K562 (cell line): ENCODE measurements around the gene HEXD. TPM values are rescaled to one million over a fixed set of nuclear protein-coding genes. Genes with fewer than 3 reads are reported as not detected.
A peak's percentile ranks its signal among the peaks of the same experiment; 100 is the strongest.

Experiments used
- CREM ChIP-seq: IDR thresholded peaks from 2 replicates; pipeline ENCODE4 v1.6.1; 2014; ENCODE audit warnings: antibody characterized with exemption, low read depth
- IFI16 ChIP-seq: fragments of 250-450 bp; sonication (Bioruptor Pico); IDR thresholded peaks from 2 replicates; pipeline ENCODE4 v2.1.2; 2022; ENCODE audit warnings: mild to moderate bottlenecking, inconsistent platforms
- NFYB ChIP-seq: IDR thresholded peaks from 2 replicates; pipeline ENCODE4 v1.6.1; 2011; ENCODE audit warnings: mild to moderate bottlenecking, moderate library complexity; ENCODE audit not compliant: insufficient read length; ENCODE audit errors: extremely low read depth
- PHF21A ChIP-seq: fragments of 450-650 bp; IDR thresholded peaks from 2 replicates; pipeline ENCODE4 v1.6.1; 2017; ENCODE audit warnings: low read depth, borderline replicate concordance
- STAT5A ChIP-seq: IDR thresholded peaks from 2 replicates; pipeline ENCODE4 v1.6.1; 2012; ENCODE audit warnings: low read length, inconsistent platforms, borderline replicate concordance
- ZC3H4 ChIP-seq: sonication (generic); formaldehyde crosslinking; IDR thresholded peaks from 2 replicates; pipeline ENCODE4 v1.9.0; 2021; ENCODE audit warnings: missing genetic modification reagents, borderline replicate concordance
- polyA plus RNA-seq, 8 experiments: library from polyadenylated mRNA; depleted of rRNA in 4 of 8; stranded (reverse) in 5 of 8; unstranded in 3 of 8; fragments of >200 nt; fragmentation: Nextera tagmentation in 2 of 8; fragmentation: Illumina TruSeq in 1 of 8; extraction: Ambion mirVana in 2 of 8; extraction: Trizol in 1 of 8; gene quantifications; 2 replicates each; pipeline versions ENCODE4 v1.2.1 to v1.2.3, GENCODE V29; 2011 to 2014; ENCODE audit warnings: inconsistent platforms in 1 of 8, missing spikeins in 1 of 8
- total RNA-seq, 7 experiments: library from RNA; depleted of rRNA in 6 of 7; stranded (reverse); fragments of >200 nt in 6 of 7; fragmentation: Illumina TruSeq in 2 of 7; extraction: Trizol in 2 of 7; gene quantifications; 2 replicates each; pipeline versions ENCODE4 v1.2.1 to v1.2.3, GENCODE V29; 2011 to 2021; ENCODE audit warnings: low replicate concordance in 1 of 7
- TF ChIP-seq, protein P1 (sequence below), 2 experiments: fragments of 450-650 bp in 1 of 2; sonication (generic) in 1 of 2; formaldehyde crosslinking in 1 of 2; IDR thresholded peaks; 2 replicates each; pipeline versions ENCODE4 v1.7.1 to v1.9.0; 2016 to 2022; ENCODE audit warnings: inconsistent platforms in 1 of 2, mild to moderate bottlenecking in 1 of 2, missing genetic modification reagents in 1 of 2
- TF ChIP-seq, protein P2 (sequence below): fragments of 250-450 bp; sonication (Bioruptor Pico); IDR thresholded peaks from 2 replicates; pipeline ENCODE4 v1.4.0; 2020
- TF ChIP-seq, protein P3 (sequence below): fragments of 250-450 bp; sonication (Bioruptor Pico); IDR thresholded peaks from 2 replicates; pipeline ENCODE4 v1.5.0; 2020; ENCODE audit warnings: mild to moderate bottlenecking, borderline replicate concordance

Gene HEXD
- total and polyA plus RNA-seq, 9 of the 15 experiments (the other 6 are each of a cell fraction or from before 2014, with no cell fraction given) = 1.0 to 25.3 (median 10.0) TPM

DNA sequence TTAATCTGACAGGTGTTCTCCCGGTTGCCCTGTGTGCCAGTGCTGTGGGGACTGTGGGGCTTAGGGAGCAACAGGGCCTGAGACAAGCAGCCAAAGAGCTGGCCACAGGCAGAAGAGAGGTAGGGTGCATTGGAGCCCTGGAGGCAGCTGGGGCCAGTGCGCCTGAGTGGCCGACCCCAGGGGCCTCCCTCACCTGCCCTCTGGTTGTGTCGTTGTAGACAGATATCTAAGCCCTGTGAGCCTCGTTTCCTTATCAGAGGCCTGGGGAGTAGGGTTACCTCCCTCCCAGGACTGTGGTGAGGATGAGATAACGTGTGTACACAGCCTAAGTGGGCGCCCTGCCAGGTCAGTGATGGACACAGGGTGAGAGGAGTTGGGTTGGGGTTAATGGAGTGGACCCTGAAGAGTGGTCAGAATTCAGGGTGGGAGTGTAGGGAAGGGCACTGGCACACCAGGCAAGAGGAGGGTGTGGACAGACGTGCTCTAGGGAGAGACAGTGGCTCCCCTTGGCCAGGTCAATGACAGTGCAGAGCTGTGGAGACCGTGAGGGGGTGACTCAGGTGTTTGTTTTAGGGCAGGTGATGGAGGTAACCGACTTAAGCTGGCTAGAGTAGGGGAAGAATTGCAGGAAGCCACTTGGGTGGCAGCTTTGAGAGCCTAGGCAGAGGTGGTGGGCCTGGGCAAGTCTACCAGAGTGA is 43.8 kb downstream of the HEXD start (continued):
- TF ChIP-seq CREM (peak; percentile 90), ZC3H4 (no peak), IFI16 (CRISPR knock-in tag) (no peak), STAT5A (peak; percentile 92), PHF21A (peak; percentile 46; the same call in 1 of the 2 replicates), NFYB (no peak)
- TF ChIP-seq, protein P1, sequence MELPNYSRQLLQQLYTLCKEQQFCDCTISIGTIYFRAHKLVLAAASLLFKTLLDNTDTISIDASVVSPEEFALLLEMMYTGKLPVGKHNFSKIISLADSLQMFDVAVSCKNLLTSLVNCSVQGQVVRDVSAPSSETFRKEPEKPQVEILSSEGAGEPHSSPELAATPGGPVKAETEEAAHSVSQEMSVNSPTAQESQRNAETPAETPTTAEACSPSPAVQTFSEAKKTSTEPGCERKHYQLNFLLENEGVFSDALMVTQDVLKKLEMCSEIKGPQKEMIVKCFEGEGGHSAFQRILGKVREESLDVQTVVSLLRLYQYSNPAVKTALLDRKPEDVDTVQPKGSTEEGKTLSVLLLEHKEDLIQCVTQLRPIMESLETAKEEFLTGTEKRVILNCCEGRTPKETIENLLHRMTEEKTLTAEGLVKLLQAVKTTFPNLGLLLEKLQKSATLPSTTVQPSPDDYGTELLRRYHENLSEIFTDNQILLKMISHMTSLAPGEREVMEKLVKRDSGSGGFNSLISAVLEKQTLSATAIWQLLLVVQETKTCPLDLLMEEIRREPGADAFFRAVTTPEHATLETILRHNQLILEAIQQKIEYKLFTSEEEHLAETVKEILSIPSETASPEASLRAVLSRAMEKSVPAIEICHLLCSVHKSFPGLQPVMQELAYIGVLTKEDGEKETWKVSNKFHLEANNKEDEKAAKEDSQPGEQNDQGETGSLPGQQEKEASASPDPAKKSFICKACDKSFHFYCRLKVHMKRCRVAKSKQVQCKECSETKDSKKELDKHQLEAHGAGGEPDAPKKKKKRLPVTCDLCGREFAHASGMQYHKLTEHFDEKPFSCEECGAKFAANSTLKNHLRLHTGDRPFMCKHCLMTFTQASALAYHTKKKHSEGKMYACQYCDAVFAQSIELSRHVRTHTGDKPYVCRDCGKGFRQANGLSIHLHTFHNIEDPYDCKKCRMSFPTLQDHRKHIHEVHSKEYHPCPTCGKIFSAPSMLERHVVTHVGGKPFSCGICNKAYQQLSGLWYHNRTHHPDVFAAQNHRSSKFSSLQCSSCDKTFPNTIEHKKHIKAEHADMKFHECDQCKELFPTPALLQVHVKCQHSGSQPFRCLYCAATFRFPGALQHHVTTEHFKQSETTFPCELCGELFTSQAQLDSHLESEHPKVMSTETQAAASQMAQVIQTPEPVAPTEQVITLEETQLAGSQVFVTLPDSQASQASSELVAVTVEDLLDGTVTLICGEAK (IDR thresholded peaks at IDR 0.05) = no peak
- TF ChIP-seq, protein P1 (CRISPR knock-in tag; IDR thresholded peaks at IDR 0.05) = no peak
- TF ChIP-seq, protein P2, sequence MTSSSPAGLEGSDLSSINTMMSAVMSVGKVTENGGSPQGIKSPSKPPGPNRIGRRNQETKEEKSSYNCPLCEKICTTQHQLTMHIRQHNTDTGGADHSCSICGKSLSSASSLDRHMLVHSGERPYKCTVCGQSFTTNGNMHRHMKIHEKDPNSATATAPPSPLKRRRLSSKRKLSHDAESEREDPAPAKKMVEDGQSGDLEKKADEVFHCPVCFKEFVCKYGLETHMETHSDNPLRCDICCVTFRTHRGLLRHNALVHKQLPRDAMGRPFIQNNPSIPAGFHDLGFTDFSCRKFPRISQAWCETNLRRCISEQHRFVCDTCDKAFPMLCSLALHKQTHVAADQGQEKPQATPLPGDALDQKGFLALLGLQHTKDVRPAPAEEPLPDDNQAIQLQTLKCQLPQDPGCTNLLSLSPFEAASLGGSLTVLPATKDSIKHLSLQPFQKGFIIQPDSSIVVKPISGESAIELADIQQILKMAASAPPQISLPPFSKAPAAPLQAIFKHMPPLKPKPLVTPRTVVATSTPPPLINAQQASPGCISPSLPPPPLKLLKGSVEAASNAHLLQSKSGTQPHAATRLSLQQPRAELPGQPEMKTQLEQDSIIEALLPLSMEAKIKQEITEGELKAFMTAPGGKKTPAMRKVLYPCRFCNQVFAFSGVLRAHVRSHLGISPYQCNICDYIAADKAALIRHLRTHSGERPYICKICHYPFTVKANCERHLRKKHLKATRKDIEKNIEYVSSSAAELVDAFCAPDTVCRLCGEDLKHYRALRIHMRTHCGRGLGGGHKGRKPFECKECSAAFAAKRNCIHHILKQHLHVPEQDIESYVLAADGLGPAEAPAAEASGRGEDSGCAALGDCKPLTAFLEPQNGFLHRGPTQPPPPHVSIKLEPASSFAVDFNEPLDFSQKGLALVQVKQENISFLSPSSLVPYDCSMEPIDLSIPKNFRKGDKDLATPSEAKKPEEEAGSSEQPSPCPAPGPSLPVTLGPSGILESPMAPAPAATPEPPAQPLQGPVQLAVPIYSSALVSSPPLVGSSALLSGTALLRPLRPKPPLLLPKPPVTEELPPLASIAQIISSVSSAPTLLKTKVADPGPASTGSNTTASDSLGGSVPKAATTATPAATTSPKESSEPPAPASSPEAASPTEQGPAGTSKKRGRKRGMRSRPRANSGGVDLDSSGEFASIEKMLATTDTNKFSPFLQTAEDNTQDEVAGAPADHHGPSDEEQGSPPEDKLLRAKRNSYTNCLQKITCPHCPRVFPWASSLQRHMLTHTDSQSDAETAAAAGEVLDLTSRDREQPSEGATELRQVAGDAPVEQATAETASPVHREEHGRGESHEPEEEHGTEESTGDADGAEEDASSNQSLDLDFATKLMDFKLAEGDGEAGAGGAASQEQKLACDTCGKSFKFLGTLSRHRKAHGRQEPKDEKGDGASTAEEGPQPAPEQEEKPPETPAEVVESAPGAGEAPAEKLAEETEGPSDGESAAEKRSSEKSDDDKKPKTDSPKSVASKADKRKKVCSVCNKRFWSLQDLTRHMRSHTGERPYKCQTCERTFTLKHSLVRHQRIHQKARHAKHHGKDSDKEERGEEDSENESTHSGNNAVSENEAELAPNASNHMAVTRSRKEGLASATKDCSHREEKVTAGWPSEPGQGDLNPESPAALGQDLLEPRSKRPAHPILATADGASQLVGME (CRISPR knock-in tag) = no peak
- TF ChIP-seq, protein P3, sequence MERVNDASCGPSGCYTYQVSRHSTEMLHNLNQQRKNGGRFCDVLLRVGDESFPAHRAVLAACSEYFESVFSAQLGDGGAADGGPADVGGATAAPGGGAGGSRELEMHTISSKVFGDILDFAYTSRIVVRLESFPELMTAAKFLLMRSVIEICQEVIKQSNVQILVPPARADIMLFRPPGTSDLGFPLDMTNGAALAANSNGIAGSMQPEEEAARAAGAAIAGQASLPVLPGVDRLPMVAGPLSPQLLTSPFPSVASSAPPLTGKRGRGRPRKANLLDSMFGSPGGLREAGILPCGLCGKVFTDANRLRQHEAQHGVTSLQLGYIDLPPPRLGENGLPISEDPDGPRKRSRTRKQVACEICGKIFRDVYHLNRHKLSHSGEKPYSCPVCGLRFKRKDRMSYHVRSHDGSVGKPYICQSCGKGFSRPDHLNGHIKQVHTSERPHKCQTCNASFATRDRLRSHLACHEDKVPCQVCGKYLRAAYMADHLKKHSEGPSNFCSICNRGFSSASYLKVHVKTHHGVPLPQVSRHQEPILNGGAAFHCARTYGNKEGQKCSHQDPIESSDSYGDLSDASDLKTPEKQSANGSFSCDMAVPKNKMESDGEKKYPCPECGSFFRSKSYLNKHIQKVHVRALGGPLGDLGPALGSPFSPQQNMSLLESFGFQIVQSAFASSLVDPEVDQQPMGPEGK (CRISPR knock-in tag) = no peak
